OCI-LY3 (cell line): Measurements from ENCODE around the gene IGFL1.
"Not testable (repeated sequence)": the region's sequence is repeated elsewhere in the genome, so short reads cannot be mapped to it uniquely, and the experiment has no call there.

Experiments
- H2AFZ ChIP-seq: fragments of 200-600, 300-600 bp; shearing (Covaris generic); 2 replicates; pipeline ENCODE4 v1.6.0; 2014; ENCODE audit warnings: antibody characterized with exemption, low read depth, low read length
- H3K27ac ChIP-seq: fragments of 200-600, 300-600 bp; sonication (generic); 2 replicates; pipeline ENCODE4 v1.5.1; 2014; ENCODE audit warnings: mild to moderate bottlenecking, low read length, moderate library complexity, mixed read lengths
- H3K27me3 ChIP-seq: fragments of 200-600, 300-600 bp; sonication (generic); 2 replicates; pipeline ENCODE4 v1.6.1; 2014; ENCODE audit warnings: low read depth, low read length, mixed read lengths
- H3K36me3 ChIP-seq: fragments of 200-600, 300-600 bp; sonication (generic); replicated peaks from 2 replicates; pipeline ENCODE3; 2014; ENCODE audit warnings: low read depth, low read length, mixed read lengths
- H3K4me1 ChIP-seq: fragments of 300-600, 200-600 bp; sonication (generic); 2 replicates; pipeline ENCODE4 v1.6.1; 2014; ENCODE audit warnings: low read length, mixed read lengths
- H3K4me2 ChIP-seq: fragments of 200-600, 300-600 bp; sonication (generic); 2 replicates; pipeline ENCODE4 v1.6.1; 2014; ENCODE audit warnings: low read length, mixed read lengths
- H3K4me3 ChIP-seq: fragments of 300-600, 200-600 bp; sonication (generic); 2 replicates; pipeline ENCODE4 v1.5.1; 2014; ENCODE audit warnings: antibody characterized with exemption, mild to moderate bottlenecking, low read length, moderate library complexity
- H3K79me2 ChIP-seq: fragments of 300-600, 200-600 bp; shearing (Covaris generic); 2 replicates; pipeline ENCODE4 v1.6.1; 2014; ENCODE audit warnings: mild to moderate bottlenecking, low read length, mixed read lengths
- H3K9ac ChIP-seq: fragments of 300-600, 200-600 bp; shearing (Covaris generic); 2 replicates; pipeline ENCODE4 v1.6.0; 2014; ENCODE audit warnings: mild to moderate bottlenecking, low read length, moderate library complexity
- H3K9me3 ChIP-seq: fragments of 200-600, 300-600 bp; shearing (Covaris generic); 2 replicates; pipeline ENCODE4 v1.6.1; 2014; ENCODE audit warnings: low read length, mixed read lengths; ENCODE audit not compliant: insufficient read depth
- H4K20me1 ChIP-seq: fragments of 200-600, 300-600 bp; sonication (generic); 2 replicates; pipeline ENCODE4 v1.6.1; 2016; ENCODE audit warnings: low read length, mixed read lengths; ENCODE audit not compliant: insufficient read depth
- EZH2phosphoT487 ChIP-seq: fragments of 200-600 bp; shearing (Covaris generic); IDR thresholded peaks from 2 replicates; pipeline ENCODE4 v1.6.1; 2018; ENCODE audit warnings: antibody characterized with exemption, mixed run types, low read depth
- TF ChIP-seq, protein P1 (sequence below): fragments of 200-600, 300-600 bp; sonication (generic); IDR thresholded peaks from 2 replicates; pipeline ENCODE4 v1.5.1; 2014; ENCODE audit warnings: antibody characterized with exemption, low read length, low read depth

Gene IGFL1

DNA sequence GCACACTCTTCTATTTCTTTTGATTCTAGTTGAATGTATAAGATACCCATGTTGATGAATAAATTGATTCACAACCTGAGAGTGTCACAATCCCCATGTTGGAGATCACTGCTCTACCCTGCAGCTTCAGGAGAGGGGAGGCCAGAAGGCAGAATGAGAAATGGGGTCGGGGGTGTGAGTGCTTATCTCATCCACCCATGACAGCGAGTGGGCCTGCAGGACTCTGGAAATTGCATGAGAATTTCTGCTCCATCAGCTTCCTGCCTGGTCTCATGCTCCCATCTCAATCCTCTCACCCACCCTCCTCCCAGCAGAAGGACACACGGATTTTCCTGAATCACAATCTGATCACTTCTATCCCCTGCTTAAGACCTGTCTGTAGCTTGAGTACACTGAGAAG, 22.9 kb upstream of the IGFL1 start:
- no peaks in the 10 kb centered on the region for H3K4me1 ChIP-seq
- H2AFZ ChIP-seq: no peak overlapping the region
- H3K9ac ChIP-seq: no peak overlapping the region
- peaks cover 56% of the 10 kb centered on the region for H3K27me3 ChIP-seq
- no peaks in the 10 kb centered on the region for H4K20me1 ChIP-seq
- TF ChIP-seq, protein P1, sequence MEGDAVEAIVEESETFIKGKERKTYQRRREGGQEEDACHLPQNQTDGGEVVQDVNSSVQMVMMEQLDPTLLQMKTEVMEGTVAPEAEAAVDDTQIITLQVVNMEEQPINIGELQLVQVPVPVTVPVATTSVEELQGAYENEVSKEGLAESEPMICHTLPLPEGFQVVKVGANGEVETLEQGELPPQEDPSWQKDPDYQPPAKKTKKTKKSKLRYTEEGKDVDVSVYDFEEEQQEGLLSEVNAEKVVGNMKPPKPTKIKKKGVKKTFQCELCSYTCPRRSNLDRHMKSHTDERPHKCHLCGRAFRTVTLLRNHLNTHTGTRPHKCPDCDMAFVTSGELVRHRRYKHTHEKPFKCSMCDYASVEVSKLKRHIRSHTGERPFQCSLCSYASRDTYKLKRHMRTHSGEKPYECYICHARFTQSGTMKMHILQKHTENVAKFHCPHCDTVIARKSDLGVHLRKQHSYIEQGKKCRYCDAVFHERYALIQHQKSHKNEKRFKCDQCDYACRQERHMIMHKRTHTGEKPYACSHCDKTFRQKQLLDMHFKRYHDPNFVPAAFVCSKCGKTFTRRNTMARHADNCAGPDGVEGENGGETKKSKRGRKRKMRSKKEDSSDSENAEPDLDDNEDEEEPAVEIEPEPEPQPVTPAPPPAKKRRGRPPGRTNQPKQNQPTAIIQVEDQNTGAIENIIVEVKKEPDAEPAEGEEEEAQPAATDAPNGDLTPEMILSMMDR: no peak
- TF ChIP-seq EZH2phosphoT487: no peak
- H3K4me3 ChIP-seq: no peak overlapping the region
- H3K36me3 ChIP-seq: no peaks in the 10 kb centered on the region
- no peaks in the 10 kb centered on the region for H3K79me2 ChIP-seq
- no peak overlapping the region for H3K27ac ChIP-seq
- no peak overlapping the region for H3K4me2 ChIP-seq
- no peaks in the 10 kb centered on the region for H3K9me3 ChIP-seq

GRCh38 chr19:46207858-46208257, 21.7 kb upstream of the IGFL1 start:
- H3K4me3 ChIP-seq, H3K4me1 ChIP-seq, H4K20me1 ChIP-seq, H3K36me3 ChIP-seq, H3K79me2 ChIP-seq, H3K27ac ChIP-seq, H3K9me3 ChIP-seq, H3K4me2 ChIP-seq, H3K9ac ChIP-seq, H2AFZ ChIP-seq: not testable (repeated sequence)
- peaks cover 55% of the 10 kb centered on the region for H3K27me3 ChIP-seq

DNA sequence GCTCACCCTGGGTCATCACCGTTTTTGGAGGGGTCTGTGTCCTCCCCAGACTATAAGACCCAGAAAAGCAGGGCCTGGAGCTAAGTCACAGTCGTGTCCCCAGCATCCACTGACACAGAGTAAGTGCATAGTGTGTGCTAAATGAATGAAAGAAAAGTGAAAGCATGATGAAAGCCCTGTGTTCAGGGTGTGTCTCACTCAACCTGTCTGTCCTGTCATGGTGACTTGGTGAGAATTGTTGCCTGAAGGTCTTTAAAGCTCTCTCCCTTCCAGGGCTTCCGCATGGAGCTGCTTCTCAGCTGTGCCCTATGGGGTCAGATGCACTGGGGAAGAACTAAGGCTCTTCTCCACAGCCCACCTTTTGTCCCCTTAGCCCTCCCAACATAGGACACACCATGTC, 20.5 kb upstream of the IGFL1 start:
- no peak overlapping the region for H3K27ac ChIP-seq
- no peak overlapping the region for H3K4me3 ChIP-seq
- no peaks in the 10 kb centered on the region for H3K9me3 ChIP-seq
- no peak overlapping the region for H2AFZ ChIP-seq
- H4K20me1 ChIP-seq: no peaks in the 10 kb centered on the region
- H3K4me1 ChIP-seq: no peaks in the 10 kb centered on the region
- no peaks in the 10 kb centered on the region for H3K79me2 ChIP-seq
- H3K27me3 ChIP-seq: peaks cover 57% of the 10 kb centered on the region
- TF ChIP-seq EZH2phosphoT487: no peak
- TF ChIP-seq, protein P1: no peak
- no peak overlapping the region for H3K9ac ChIP-seq
- H3K36me3 ChIP-seq: no peaks in the 10 kb centered on the region
- no peak overlapping the region for H3K4me2 ChIP-seq

DNA sequence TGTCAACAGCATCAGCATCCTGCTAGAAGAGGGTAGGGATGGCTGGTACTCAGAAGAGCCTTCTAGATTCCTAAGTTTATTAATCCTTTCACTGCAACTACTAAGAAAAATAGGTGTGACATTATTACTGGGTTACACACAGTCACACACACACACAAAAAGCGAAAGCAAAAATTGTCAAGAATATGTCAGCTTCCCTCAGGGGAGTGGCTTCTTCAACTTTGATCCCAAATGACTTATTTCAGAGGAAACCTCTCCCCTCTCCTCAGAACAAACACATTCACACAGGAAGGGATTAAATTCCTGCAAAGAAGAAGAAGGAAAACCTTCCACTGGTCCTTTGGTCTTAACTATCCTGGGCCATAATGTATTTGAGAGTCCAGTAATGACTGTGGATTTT, 20.1 kb upstream of the IGFL1 start:
- Histone ChIP-seq H3K4me1 (no peaks in the 10 kb centered on the region), H3K27me3 (peaks cover 57% of the 10 kb centered on the region), H3K4me3 (no peak overlapping the region), H3K27ac (no peak overlapping the region), H3K9ac (no peak overlapping the region), H3K36me3 (no peaks in the 10 kb centered on the region), H3K79me2 (no peaks in the 10 kb centered on the region), H3K9me3 (no peaks in the 10 kb centered on the region), H3K4me2 (no peak overlapping the region), H4K20me1 (no peaks in the 10 kb centered on the region), H2AFZ (no peak overlapping the region)
- no peak for TF ChIP-seq EZH2phosphoT487
- TF ChIP-seq, protein P1: no peak

DNA sequence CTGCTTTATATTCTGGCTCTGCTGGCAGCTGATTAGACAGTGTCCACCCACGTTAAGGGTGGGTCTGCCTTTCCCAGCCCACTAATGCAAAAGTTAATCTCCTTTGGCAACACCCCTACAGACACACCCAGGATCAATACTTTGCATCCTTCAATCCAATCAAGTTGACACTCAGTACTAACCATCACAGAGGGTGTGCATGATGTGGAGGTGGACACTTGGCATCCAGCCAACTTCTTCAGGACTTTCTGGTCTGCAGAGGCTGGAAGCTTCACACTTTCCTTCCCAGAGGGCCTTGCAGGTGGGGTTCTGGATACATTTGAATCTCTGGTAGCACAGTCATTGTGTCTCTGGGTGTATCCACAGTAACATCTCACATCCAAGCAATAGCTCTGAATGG, 18.9 kb upstream of the IGFL1 start:
- H3K36me3 ChIP-seq: no peaks in the 10 kb centered on the region
- H2AFZ ChIP-seq: no peak overlapping the region
- TF ChIP-seq EZH2phosphoT487: no peak
- TF ChIP-seq, protein P1: no peak
- H3K4me1 ChIP-seq: no peaks in the 10 kb centered on the region
- peaks cover 57% of the 10 kb centered on the region for H3K27me3 ChIP-seq
- no peaks in the 10 kb centered on the region for H4K20me1 ChIP-seq
- H3K4me3 ChIP-seq: no peak overlapping the region
- H3K27ac ChIP-seq: no peak overlapping the region
- no peaks in the 10 kb centered on the region for H3K79me2 ChIP-seq
- H3K9me3 ChIP-seq: no peaks in the 10 kb centered on the region
- no peak overlapping the region for H3K4me2 ChIP-seq
- H3K9ac ChIP-seq: no peak overlapping the region
